Lower lobe of right lung (tissue), 2 donors: Measurements from ENCODE around the gene RGS6. TPM values are rescaled to one million over a fixed set of nuclear protein-coding genes. Genes with fewer than 3 reads are reported as not detected.

Source experiments
- ATAC-seq, 2 donors: fragments of 200-7000 bp; cut with Tn5 transposase; one replicate each; pipeline ENCODE4 v1.9.1; 2020 to 2022; ENCODE audit warnings: mild to moderate bottlenecking in 2 of 2, moderate library complexity in 2 of 2
- DNase-seq: peaks from one replicate; pipeline ENCODE4 v3.0.0-alpha.2; 2020
- H3K27ac ChIP-seq: fragments of 200-600 bp; one replicate; pipeline ENCODE4 v1.8.0; 2022
- H3K27me3 ChIP-seq: fragments of 200-600 bp; one replicate; pipeline ENCODE4 v1.8.0; 2022; ENCODE audit warnings: low read depth
- H3K36me3 ChIP-seq: fragments of 200-600 bp; one replicate; pipeline ENCODE4 v1.8.0; 2022; ENCODE audit warnings: mild to moderate bottlenecking
- H3K4me1 ChIP-seq: fragments of 200-600 bp; one replicate; pipeline ENCODE4 v1.8.0; 2022
- H3K4me3 ChIP-seq: fragments of 200-600 bp; one replicate; pipeline ENCODE4 v1.8.0; 2022; ENCODE audit warnings: mild to moderate bottlenecking
- H3K9me3 ChIP-seq: fragments of 200-600 bp; one replicate; pipeline ENCODE4 v1.8.0; 2022
- intact Hi-C: fragments of 100-400 bp; cut with DNase I; formaldehyde crosslinking; loops from one replicate; pipeline ENCODE4 v1.11.0; 2022
- total RNA-seq: library from RNA; stranded (reverse); fragmentation: NEBNext Ultra II Directional; extraction: Animal tissue kit (Norgen Biotek cat#: 25700); gene quantifications from one replicate; pipeline ENCODE4 v1.2.1, GENCODE V29; 2021
- TF ChIP-seq, protein P1 (sequence below): fragments of 200-600 bp; IDR thresholded peaks from one replicate; pipeline ENCODE4 v1.8.0; 2022; ENCODE audit warnings: antibody characterized with exemption, mild to moderate bottlenecking
- donor health status: DM: no; HTN: yes; CAD: no; lungs with severe emphysema.

The RGS6 gene
- total RNA-seq, 1 donor from 2014 or later = 2.5 TPM

DNA sequence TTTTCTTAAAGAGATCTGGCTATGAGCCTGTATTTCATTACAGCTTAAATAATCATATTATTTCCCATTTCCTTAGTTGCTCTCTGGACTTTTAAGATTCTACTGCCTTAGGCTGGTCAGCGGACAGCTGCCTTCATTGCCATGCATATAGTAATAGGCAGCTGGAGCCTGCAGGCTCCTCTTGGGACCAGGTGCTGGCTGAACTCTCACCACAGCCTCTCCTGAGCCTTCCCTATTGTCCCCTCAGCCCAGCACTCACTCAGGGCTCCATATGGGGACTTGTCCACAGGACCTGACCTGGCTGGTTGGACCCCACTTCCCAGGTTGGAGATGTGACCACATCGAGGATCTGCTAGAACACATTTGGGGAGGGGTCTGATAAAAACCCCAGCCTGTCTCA is 556.3 kb downstream of the RGS6 start:
- no peak for ATAC-seq
- H3K4me3 ChIP-seq = no peak overlapping the region
- intact Hi-C loops = no loop called here
- peaks cover 4% of the 10 kb centered on the region for H3K9me3 ChIP-seq
- H3K27me3 ChIP-seq = no peaks in the 10 kb centered on the region
- H3K36me3 ChIP-seq = no peaks in the 10 kb centered on the region
- H3K4me1 ChIP-seq = no peaks in the 10 kb centered on the region
- TF ChIP-seq, protein P1, sequence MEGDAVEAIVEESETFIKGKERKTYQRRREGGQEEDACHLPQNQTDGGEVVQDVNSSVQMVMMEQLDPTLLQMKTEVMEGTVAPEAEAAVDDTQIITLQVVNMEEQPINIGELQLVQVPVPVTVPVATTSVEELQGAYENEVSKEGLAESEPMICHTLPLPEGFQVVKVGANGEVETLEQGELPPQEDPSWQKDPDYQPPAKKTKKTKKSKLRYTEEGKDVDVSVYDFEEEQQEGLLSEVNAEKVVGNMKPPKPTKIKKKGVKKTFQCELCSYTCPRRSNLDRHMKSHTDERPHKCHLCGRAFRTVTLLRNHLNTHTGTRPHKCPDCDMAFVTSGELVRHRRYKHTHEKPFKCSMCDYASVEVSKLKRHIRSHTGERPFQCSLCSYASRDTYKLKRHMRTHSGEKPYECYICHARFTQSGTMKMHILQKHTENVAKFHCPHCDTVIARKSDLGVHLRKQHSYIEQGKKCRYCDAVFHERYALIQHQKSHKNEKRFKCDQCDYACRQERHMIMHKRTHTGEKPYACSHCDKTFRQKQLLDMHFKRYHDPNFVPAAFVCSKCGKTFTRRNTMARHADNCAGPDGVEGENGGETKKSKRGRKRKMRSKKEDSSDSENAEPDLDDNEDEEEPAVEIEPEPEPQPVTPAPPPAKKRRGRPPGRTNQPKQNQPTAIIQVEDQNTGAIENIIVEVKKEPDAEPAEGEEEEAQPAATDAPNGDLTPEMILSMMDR = no peak
- H3K27ac ChIP-seq = no peak overlapping the region
- DNase-seq = no peak

DNA sequence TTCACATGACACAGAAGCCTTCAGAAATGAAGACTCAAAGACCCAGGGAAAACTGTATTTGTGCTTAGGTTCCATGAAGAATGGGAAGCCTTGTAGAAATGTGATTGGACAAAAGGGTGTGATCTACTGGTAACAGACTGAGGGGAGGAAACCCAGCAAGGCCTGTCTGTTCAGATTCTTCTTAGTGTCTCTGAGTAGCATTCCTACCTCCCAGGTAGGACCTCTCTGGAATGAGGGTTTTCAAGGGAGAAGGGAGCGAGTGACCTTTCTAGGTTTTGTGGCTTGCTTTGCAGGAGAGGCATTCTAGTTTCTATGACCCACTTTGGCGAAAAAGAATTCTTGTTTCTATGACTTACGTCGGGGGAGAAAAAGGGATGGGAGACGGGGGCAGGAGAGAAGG is 560.0 kb downstream of the RGS6 start:
- intact Hi-C loops = no loop called here
- Histone ChIP-seq H3K9me3 (peaks cover 4% of the 10 kb centered on the region), H3K36me3 (no peaks in the 10 kb centered on the region), H3K4me1 (no peaks in the 10 kb centered on the region), H3K27me3 (no peaks in the 10 kb centered on the region), H3K27ac (no peak overlapping the region), H3K4me3 (no peak overlapping the region)
- ATAC-seq (no peak), DNase-seq (no peak)
- TF ChIP-seq, protein P1 = no peak

DNA sequence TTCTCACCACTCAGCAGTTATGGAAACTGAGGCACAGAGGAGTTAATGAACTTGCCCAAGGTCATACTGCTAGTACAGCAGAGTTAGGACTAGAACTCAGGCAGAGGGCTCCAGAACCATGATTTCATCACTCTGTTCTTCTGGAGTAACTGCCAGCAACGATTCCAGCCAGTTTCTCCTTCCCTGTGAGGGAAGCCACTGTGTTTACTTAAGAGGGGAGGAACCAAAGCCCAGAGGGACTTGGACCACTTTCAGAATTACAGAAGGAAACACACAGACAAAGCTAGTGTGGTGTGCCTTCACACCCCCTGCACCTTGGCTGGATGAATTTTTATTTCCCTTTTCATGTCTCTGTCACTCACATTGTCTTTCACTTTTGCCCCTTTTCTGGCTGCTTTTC is 563.4 kb downstream of the RGS6 start:
- Histone ChIP-seq H3K27me3 (no peaks in the 10 kb centered on the region), H3K4me1 (no peaks in the 10 kb centered on the region), H3K36me3 (no peaks in the 10 kb centered on the region), H3K9me3 (no peaks in the 10 kb centered on the region), H3K27ac (no peak overlapping the region), H3K4me3 (no peak overlapping the region)
- ATAC-seq (no peak), DNase-seq (no peak)
- TF ChIP-seq, protein P1 = no peak
- intact Hi-C loops = no loop called here

DNA sequence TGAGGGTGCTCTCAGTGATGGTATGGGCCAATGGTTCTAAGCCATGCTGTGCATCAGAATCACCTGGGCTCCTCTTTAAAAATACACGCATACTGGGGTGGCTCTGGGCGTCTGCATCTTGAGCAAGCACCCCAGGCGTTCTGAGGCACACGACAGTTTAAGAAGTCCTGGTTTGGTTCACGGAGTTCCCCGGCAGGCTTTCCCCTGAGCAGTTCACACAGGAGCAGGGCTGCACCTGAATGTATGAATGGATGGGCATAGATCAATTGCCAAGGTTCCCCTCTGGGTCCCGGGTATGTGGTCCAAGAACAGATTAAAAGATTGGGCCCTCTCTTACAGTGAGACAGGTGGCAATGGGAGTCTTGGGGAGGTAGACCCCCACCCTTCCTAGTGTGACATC is 566.4 kb downstream of the RGS6 start:
- intact Hi-C loops = no loop called here
- no peak overlapping the region for H3K4me3 ChIP-seq
- H3K9me3 ChIP-seq = no peaks in the 10 kb centered on the region
- no peaks in the 10 kb centered on the region for H3K27me3 ChIP-seq
- H3K4me1 ChIP-seq = no peaks in the 10 kb centered on the region
- no peaks in the 10 kb centered on the region for H3K36me3 ChIP-seq
- ATAC-seq (no peak), DNase-seq (no peak)
- no peak overlapping the region for H3K27ac ChIP-seq
- TF ChIP-seq, protein P1 = no peak

DNA sequence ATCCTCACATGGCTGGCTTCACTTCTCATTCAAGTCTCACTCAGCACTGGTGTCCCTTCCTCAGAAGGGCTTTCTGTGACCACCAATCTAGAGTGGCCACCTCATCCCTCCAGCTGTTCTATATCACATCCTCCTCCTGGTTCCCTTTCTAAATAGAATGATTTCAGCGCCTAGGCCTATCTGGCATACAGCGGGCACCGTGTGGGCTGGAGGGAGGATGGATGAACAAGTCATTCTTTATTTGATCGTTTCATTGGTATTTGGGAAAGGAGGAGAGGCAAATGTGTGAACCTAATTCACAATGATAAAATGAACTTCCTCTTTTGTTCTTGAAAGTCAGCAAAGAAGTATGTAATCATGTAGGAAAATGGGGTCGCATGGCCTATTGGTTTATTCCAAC is 567.5 kb downstream of the RGS6 start:
- H3K27ac ChIP-seq = no peak overlapping the region
- H3K9me3 ChIP-seq = no peaks in the 10 kb centered on the region
- no peaks in the 10 kb centered on the region for H3K36me3 ChIP-seq
- no peak overlapping the region for H3K4me3 ChIP-seq
- no peak for DNase-seq
- H3K4me1 ChIP-seq = no peaks in the 10 kb centered on the region
- TF ChIP-seq, protein P1 = no peak
- ATAC-seq = no peak
- no peaks in the 10 kb centered on the region for H3K27me3 ChIP-seq
- intact Hi-C loops = no loop called here
